Measurements from ENCODE around the gene PDGFC.

PDGFC gene

DNA sequence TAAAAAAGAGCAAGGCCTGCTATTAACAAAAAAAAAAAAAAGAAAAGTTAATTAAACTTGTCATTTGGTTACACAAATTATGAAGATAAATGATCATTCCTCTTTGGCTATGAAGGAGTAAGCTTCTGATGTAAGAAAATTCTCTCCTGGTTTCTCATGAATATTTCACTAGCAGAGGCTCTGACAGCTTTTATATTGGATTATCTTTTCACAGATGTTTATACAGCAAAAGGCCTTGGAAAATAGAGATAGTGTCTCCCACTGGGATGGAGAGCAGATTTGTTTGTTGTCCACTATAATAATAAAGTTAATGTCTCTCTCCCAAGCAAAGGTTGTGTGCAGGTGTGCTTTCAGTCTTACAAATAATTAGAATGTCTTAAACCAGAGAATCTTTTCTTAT, 40.7 kb upstream of the PDGFC start:
- POLR2A ChIA-PET = no interaction called here
- no peak for TF ChIP-seq HDGF (IDR thresholded peaks at IDR 0.05; ENCODE audit: borderline replicate concordance)
- no peak for TF ChIP-seq LEF1 (IDR thresholded peaks at IDR 0.05; ENCODE audit: borderline replicate concordance)
- TF ChIP-seq L3MBTL2 (conservative IDR thresholded peaks at IDR 0.05) = no peak
- TF ChIP-seq NFRKB (IDR thresholded peaks at IDR 0.05) = no peak
- TF ChIP-seq CTBP1 (IDR thresholded peaks at IDR 0.05; ENCODE audit: borderline replicate concordance) = no peak
- TF ChIP-seq, protein P1, sequence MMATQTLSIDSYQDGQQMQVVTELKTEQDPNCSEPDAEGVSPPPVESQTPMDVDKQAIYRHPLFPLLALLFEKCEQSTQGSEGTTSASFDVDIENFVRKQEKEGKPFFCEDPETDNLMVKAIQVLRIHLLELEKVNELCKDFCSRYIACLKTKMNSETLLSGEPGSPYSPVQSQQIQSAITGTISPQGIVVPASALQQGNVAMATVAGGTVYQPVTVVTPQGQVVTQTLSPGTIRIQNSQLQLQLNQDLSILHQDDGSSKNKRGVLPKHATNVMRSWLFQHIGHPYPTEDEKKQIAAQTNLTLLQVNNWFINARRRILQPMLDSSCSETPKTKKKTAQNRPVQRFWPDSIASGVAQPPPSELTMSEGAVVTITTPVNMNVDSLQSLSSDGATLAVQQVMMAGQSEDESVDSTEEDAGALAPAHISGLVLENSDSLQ (IDR thresholded peaks at IDR 0.05) = no peak
- TF ChIP-seq TARDBP (IDR thresholded peaks at IDR 0.05) = no peak
- TF ChIP-seq SUZ12 (IDR thresholded peaks at IDR 0.05) = no peak
- no peak for TF ChIP-seq ZNF384 (IDR thresholded peaks at IDR 0.05)
- no peak for TF ChIP-seq ELF4 (IDR thresholded peaks at IDR 0.05)
- TF ChIP-seq FOXA1 (IDR thresholded peaks at IDR 0.05) = no peak
- TF ChIP-seq FOXM1 (IDR thresholded peaks at IDR 0.05; ENCODE audit: borderline replicate concordance) = no peak
- no peak for TF ChIP-seq ARNT (IDR thresholded peaks at IDR 0.05)
- DNase-seq (ENCODE audit: extremely low spot score) = no peak
- CTCF ChIA-PET = interaction anchor here (0.6 kb wide), 1 partner anchor 210 kb away, joined by 3 read pairs; no protein-coding TSS in a partner anchor

DNA sequence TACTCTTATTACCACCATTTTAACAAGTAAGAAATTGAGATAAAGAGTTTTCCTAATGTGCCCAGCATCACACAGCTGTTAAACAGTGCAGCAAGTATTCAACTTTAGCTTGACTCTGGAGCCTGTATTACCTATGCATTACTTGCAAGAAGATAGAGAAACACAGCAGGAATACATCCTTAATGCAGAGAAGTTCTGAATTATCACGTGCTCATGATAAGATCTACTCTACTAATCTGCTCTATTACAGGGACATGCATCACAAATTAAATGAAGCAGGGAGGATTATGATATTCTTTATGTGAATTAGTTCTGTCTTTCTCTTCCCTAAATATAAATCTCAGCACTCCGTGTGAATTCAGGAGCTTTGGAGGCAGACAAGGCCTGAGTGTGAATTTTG, 39.0 kb upstream of the PDGFC start:
- TF ChIP-seq FOXK2 (IDR thresholded peaks at IDR 0.05) (no peak), SP1 (IDR thresholded peaks at IDR 0.05) (no peak), L3MBTL2 (conservative IDR thresholded peaks at IDR 0.05) (no peak), NFRKB (IDR thresholded peaks at IDR 0.05) (no peak), TARDBP (IDR thresholded peaks at IDR 0.05) (no peak), ARNT (IDR thresholded peaks at IDR 0.05) (no peak), SUZ12 (IDR thresholded peaks at IDR 0.05) (no peak), HDGF (IDR thresholded peaks at IDR 0.05; ENCODE audit: borderline replicate concordance) (no peak), CTBP1 (IDR thresholded peaks at IDR 0.05; ENCODE audit: borderline replicate concordance) (no peak), BHLHE40 (IDR thresholded peaks at IDR 0.05; ENCODE audit: borderline replicate concordance) (no peak), FOXM1 (IDR thresholded peaks at IDR 0.05; ENCODE audit: borderline replicate concordance) (no peak), ZNF384 (IDR thresholded peaks at IDR 0.05) (no peak), LEF1 (IDR thresholded peaks at IDR 0.05; ENCODE audit: borderline replicate concordance) (no peak), FOXA1 (IDR thresholded peaks at IDR 0.05) (no peak)
- TF ChIP-seq, protein P1 (IDR thresholded peaks at IDR 0.05) = no peak
- ChIA-PET POLR2A (no interaction called here), CTCF (interaction anchor here (0.8 kb wide), 1 partner anchor 35 kb away, joined by 3 read pairs; no protein-coding TSS in a partner anchor)
- DNase-seq (ENCODE audit: extremely low spot score) = no peak

GRCh38 chr4:157005831-157006230, 34.2 kb upstream of the PDGFC start:
- POLR2A ChIA-PET = no interaction called here
- no peak for TF ChIP-seq SP1 (IDR thresholded peaks at IDR 0.05)
- no peak for TF ChIP-seq FOXM1 (IDR thresholded peaks at IDR 0.05; ENCODE audit: borderline replicate concordance)
- TF ChIP-seq FOXA1 (IDR thresholded peaks at IDR 0.05) = no peak
- no peak for TF ChIP-seq ZNF384 (IDR thresholded peaks at IDR 0.05)
- no peak for TF ChIP-seq CTBP1 (IDR thresholded peaks at IDR 0.05; ENCODE audit: borderline replicate concordance)
- no peak for TF ChIP-seq LEF1 (IDR thresholded peaks at IDR 0.05; ENCODE audit: borderline replicate concordance)
- no peak for TF ChIP-seq NFRKB (IDR thresholded peaks at IDR 0.05)
- no peak for TF ChIP-seq ELF4 (IDR thresholded peaks at IDR 0.05)
- no peak for TF ChIP-seq TARDBP (IDR thresholded peaks at IDR 0.05)
- no peak for TF ChIP-seq ARNT (IDR thresholded peaks at IDR 0.05)
- no peak for TF ChIP-seq HDGF (IDR thresholded peaks at IDR 0.05; ENCODE audit: borderline replicate concordance)
- TF ChIP-seq, protein P1 (IDR thresholded peaks at IDR 0.05) = no peak
- TF ChIP-seq BHLHE40 (IDR thresholded peaks at IDR 0.05; ENCODE audit: borderline replicate concordance) = no peak
- no peak for TF ChIP-seq FOXK2 (IDR thresholded peaks at IDR 0.05)
- CTCF ChIA-PET = no interaction called here
- no peak for DNase-seq (ENCODE audit: extremely low spot score)

DNA sequence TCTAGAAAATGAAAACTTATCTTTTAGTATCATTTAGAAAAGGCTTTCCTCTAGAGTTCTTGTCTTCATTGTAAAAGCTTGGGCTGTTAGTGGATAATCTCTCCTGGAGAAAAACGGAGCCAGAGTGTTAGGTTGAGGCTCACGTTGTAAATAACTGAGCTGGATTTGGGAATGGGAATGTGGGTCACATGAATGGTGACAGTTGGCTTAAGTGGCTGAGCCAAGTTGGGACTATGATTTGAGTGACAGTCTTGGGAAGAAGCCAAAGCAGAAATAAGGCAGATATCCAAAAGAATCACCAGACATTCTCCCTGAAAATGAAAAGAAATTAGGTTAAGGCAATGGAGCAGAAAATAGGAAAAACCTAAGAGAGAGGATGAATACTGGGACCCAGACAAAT, 33.6 kb upstream of the PDGFC start:
- ChIA-PET POLR2A (no interaction called here), CTCF (no interaction called here)
- DNase-seq (ENCODE audit: extremely low spot score) = no peak

More for the DNA sequence above, 33.6 kb upstream of the PDGFC start:
- TF ChIP-seq FOXM1 (IDR thresholded peaks at IDR 0.05; ENCODE audit: borderline replicate concordance) = no peak
- no peak for TF ChIP-seq ZNF384 (IDR thresholded peaks at IDR 0.05)
- no peak for TF ChIP-seq L3MBTL2 (conservative IDR thresholded peaks at IDR 0.05)
- TF ChIP-seq FOXA1 (IDR thresholded peaks at IDR 0.05) = no peak
- no peak for TF ChIP-seq TARDBP (IDR thresholded peaks at IDR 0.05)
- TF ChIP-seq BHLHE40 (IDR thresholded peaks at IDR 0.05; ENCODE audit: borderline replicate concordance) = no peak
- TF ChIP-seq SUZ12 (IDR thresholded peaks at IDR 0.05) = no peak
- TF ChIP-seq HDGF (IDR thresholded peaks at IDR 0.05; ENCODE audit: borderline replicate concordance) = no peak
- no peak for TF ChIP-seq CTBP1 (IDR thresholded peaks at IDR 0.05; ENCODE audit: borderline replicate concordance)
- TF ChIP-seq SP1 (IDR thresholded peaks at IDR 0.05) = no peak
- TF ChIP-seq ELF4 (IDR thresholded peaks at IDR 0.05) = no peak
- no peak for TF ChIP-seq LEF1 (IDR thresholded peaks at IDR 0.05; ENCODE audit: borderline replicate concordance)
- no peak for TF ChIP-seq ARNT (IDR thresholded peaks at IDR 0.05)
- TF ChIP-seq, protein P1 (IDR thresholded peaks at IDR 0.05) = no peak
- TF ChIP-seq NFRKB (IDR thresholded peaks at IDR 0.05) = no peak

Measured in HEK293T (cell line).